ENCODE data around the gene MIPOL1.

DNA sequence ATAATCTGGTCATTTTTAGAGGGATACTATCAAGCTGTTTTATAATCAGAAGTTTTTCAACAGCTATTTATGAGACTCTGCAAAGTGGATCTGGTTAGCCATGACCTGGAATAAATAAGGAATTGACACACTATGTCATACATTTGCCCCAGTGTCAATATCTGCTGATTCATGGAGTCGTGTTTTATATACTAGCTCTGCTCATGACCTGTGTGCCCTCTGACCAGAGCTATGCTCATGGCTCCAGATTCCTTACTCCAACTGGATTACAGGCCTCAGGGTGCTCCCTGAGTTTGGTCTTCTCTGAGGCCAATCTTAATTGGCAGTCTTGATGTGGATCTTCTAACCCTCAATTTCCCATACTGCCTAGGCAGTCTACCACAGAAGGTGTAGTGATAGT, 256.2 kb downstream of the MIPOL1 start:
- TF ChIP-seq EZH2 (IDR thresholded peaks at IDR 0.05) = no peak
- TF ChIP-seq, protein P1, sequence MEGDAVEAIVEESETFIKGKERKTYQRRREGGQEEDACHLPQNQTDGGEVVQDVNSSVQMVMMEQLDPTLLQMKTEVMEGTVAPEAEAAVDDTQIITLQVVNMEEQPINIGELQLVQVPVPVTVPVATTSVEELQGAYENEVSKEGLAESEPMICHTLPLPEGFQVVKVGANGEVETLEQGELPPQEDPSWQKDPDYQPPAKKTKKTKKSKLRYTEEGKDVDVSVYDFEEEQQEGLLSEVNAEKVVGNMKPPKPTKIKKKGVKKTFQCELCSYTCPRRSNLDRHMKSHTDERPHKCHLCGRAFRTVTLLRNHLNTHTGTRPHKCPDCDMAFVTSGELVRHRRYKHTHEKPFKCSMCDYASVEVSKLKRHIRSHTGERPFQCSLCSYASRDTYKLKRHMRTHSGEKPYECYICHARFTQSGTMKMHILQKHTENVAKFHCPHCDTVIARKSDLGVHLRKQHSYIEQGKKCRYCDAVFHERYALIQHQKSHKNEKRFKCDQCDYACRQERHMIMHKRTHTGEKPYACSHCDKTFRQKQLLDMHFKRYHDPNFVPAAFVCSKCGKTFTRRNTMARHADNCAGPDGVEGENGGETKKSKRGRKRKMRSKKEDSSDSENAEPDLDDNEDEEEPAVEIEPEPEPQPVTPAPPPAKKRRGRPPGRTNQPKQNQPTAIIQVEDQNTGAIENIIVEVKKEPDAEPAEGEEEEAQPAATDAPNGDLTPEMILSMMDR (IDR thresholded peaks at IDR 0.05) = no peak
